HepG2 (cell line): ENCODE results near the gene SLC35A1. TPM values are rescaled to one million over a fixed set of nuclear protein-coding genes. Genes with fewer than 3 reads are reported as not detected.

ENCODE experiments used
- BRCA1 ChIP-seq: sonication (generic); formaldehyde crosslinking; IDR thresholded peaks from 2 replicates; pipeline ENCODE4 v1.4.0; 2020; ENCODE audit warnings: missing genetic modification reagents
- GPN1 ChIP-seq: sonication (generic); formaldehyde crosslinking; IDR thresholded peaks from 2 replicates; pipeline ENCODE4 v1.5.1; 2020; ENCODE audit warnings: missing genetic modification reagents, borderline replicate concordance
- HMG20B ChIP-seq: conservative IDR thresholded peaks from 2 replicates; pipeline ENCODE4 v1.6.1; 2016; ENCODE audit warnings: missing genetic modification reagents, missing compliant biosample characterization
- HOXA9 ChIP-seq: sonication (generic); formaldehyde crosslinking; IDR thresholded peaks from 2 replicates; pipeline ENCODE4 v1.8.1; 2022; ENCODE audit warnings: missing genetic modification reagents, mild to moderate bottlenecking, moderate library complexity, borderline replicate concordance
- ONECUT2 ChIP-seq: sonication (generic); formaldehyde crosslinking; IDR thresholded peaks from 2 replicates; pipeline ENCODE4 v1.4.0; 2020; ENCODE audit warnings: missing genetic modification reagents
- SUZ12 ChIP-seq: fragments of 150-350 bp; IDR thresholded peaks from 2 replicates; pipeline ENCODE4 v1.6.1; 2014; ENCODE audit warnings: low read depth, low read length
- ZMAT3 ChIP-seq: sonication (generic); formaldehyde crosslinking; conservative IDR thresholded peaks from 2 replicates; pipeline ENCODE4 v1.7.0; 2021; ENCODE audit warnings: missing genetic modification reagents
- ZNF138 ChIP-seq: sonication (generic); formaldehyde crosslinking; IDR thresholded peaks from 2 replicates; pipeline ENCODE4 v1.5.0; 2020; ENCODE audit warnings: mild to moderate bottlenecking, low read depth, missing genetic modification reagents
- ZNF781 ChIP-seq: sonication (generic); formaldehyde crosslinking; IDR thresholded peaks from 2 replicates; pipeline ENCODE4 v1.5.1; 2020; ENCODE audit warnings: borderline replicate concordance, mild to moderate bottlenecking, missing genetic modification reagents; ENCODE audit errors: not compliant biosample characterization
- polyA plus RNA-seq, 8 experiments: library from polyadenylated mRNA; depleted of rRNA in 3 of 8; stranded (reverse) in 7 of 8; unstranded in 1 of 8; fragments of >200 nt; fragmentation: Illumina TruSeq in 4 of 8; extraction: Trizol in 4 of 8; gene quantifications; 2 replicates each; pipeline versions ENCODE4 v1.2.1 to v1.2.3, GENCODE V29; 2011 to 2016; ENCODE audit warnings: low read depth in 4 of 8, missing spikeins in 1 of 8, mixed read lengths in 1 of 8; ENCODE audit not compliant: insufficient read depth in 1 of 8
- total RNA-seq, 5 experiments: library from RNA; depleted of rRNA; stranded (reverse); fragments of >200 nt; fragmentation: Illumina TruSeq; extraction: Trizol; gene quantifications; 2 replicates each; pipeline ENCODE4 v1.2.3, GENCODE V29; 2016; ENCODE audit warnings: low read depth in 1 of 5
- TF ChIP-seq, protein P1 (sequence below): sonication (generic); formaldehyde crosslinking; IDR thresholded peaks from 2 replicates; pipeline ENCODE4 v1.4.0; 2020; ENCODE audit warnings: missing genetic modification reagents
- TF ChIP-seq, protein P2 (sequence below): sonication (generic); formaldehyde crosslinking; IDR thresholded peaks from 2 replicates; pipeline ENCODE4 v1.4.0; 2020; ENCODE audit warnings: missing genetic modification reagents, borderline replicate concordance
- TF ChIP-seq, protein P3 (sequence below): sonication (generic); formaldehyde crosslinking; IDR thresholded peaks from 2 replicates; pipeline ENCODE4 v1.4.0; 2020; ENCODE audit warnings: mild to moderate bottlenecking, missing genetic modification reagents

SLC35A1 gene
- total and polyA plus RNA-seq, 2 of the 13 experiments (the other 11 are each of a cell fraction or from before 2014, with no cell fraction given): 24.8 to 25.1 TPM

DNA sequence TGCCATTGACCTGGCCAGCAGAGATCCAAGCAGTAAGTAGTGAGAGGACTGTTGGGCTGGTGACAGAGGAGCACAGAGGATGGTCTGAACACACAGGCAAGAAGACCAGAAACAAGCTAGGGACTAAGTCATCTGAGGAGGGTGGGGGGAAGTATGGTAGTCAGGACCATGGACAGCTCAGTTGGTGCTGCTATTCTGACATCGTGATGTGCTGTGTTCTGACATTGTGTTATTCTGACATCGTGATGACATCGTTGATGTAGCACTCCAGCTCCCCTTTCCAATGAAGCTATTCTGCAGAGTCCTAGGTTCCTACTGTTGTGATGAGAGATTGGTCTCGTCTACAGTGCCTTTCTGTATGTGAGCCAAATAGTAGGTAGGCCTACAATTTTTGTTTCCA lies 36.3 kb upstream of the SLC35A1 start (continued):
- TF ChIP-seq, protein P1, sequence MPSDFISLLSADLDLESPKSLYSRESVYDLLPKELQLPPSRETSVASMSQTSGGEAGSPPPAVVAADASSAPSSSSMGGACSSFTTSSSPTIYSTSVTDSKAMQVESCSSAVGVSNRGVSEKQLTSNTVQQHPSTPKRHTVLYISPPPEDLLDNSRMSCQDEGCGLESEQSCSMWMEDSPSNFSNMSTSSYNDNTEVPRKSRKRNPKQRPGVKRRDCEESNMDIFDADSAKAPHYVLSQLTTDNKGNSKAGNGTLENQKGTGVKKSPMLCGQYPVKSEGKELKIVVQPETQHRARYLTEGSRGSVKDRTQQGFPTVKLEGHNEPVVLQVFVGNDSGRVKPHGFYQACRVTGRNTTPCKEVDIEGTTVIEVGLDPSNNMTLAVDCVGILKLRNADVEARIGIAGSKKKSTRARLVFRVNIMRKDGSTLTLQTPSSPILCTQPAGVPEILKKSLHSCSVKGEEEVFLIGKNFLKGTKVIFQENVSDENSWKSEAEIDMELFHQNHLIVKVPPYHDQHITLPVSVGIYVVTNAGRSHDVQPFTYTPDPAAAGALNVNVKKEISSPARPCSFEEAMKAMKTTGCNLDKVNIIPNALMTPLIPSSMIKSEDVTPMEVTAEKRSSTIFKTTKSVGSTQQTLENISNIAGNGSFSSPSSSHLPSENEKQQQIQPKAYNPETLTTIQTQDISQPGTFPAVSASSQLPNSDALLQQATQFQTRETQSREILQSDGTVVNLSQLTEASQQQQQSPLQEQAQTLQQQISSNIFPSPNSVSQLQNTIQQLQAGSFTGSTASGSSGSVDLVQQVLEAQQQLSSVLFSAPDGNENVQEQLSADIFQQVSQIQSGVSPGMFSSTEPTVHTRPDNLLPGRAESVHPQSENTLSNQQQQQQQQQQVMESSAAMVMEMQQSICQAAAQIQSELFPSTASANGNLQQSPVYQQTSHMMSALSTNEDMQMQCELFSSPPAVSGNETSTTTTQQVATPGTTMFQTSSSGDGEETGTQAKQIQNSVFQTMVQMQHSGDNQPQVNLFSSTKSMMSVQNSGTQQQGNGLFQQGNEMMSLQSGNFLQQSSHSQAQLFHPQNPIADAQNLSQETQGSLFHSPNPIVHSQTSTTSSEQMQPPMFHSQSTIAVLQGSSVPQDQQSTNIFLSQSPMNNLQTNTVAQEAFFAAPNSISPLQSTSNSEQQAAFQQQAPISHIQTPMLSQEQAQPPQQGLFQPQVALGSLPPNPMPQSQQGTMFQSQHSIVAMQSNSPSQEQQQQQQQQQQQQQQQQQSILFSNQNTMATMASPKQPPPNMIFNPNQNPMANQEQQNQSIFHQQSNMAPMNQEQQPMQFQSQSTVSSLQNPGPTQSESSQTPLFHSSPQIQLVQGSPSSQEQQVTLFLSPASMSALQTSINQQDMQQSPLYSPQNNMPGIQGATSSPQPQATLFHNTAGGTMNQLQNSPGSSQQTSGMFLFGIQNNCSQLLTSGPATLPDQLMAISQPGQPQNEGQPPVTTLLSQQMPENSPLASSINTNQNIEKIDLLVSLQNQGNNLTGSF (CRISPR knock-in tag): 0 out of 2 replicates have a peak, but pooled peaks have one; percentile 82
- no peak for TF ChIP-seq ZNF781 (CRISPR knock-in tag)
- TF ChIP-seq ONECUT2: peak; percentile 20; the same call in 1 of the 2 replicates
- TF ChIP-seq, protein P2, sequence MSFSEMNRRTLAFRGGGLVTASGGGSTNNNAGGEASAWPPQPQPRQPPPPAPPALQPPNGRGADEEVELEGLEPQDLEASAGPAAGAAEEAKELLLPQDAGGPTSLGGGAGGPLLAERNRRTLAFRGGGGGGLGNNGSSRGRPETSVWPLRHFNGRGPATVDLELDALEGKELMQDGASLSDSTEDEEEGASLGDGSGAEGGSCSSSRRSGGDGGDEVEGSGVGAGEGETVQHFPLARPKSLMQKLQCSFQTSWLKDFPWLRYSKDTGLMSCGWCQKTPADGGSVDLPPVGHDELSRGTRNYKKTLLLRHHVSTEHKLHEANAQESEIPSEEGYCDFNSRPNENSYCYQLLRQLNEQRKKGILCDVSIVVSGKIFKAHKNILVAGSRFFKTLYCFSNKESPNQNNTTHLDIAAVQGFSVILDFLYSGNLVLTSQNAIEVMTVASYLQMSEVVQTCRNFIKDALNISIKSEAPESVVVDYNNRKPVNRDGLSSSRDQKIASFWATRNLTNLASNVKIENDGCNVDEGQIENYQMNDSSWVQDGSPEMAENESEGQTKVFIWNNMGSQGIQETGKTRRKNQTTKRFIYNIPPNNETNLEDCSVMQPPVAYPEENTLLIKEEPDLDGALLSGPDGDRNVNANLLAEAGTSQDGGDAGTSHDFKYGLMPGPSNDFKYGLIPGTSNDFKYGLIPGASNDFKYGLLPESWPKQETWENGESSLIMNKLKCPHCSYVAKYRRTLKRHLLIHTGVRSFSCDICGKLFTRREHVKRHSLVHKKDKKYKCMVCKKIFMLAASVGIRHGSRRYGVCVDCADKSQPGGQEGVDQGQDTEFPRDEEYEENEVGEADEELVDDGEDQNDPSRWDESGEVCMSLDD (CRISPR knock-in tag): no peak
- TF ChIP-seq SUZ12: no peak
- TF ChIP-seq ZMAT3 (CRISPR knock-in tag): peak; percentile 81
- TF ChIP-seq HMG20B (CRISPR knock-in tag): peak; percentile 70; the same call in 1 of the 2 replicates
- TF ChIP-seq GPN1 (CRISPR knock-in tag): no peak
- TF ChIP-seq ZNF138 (CRISPR knock-in tag): 0 out of 2 replicates have a peak, but pooled peaks have one; percentile 51
- TF ChIP-seq BRCA1 (CRISPR knock-in tag): 0 out of 2 replicates have a peak, but pooled peaks have one; percentile 75
- TF ChIP-seq HOXA9 (CRISPR knock-in tag): peak; percentile 74
- TF ChIP-seq, protein P3, sequence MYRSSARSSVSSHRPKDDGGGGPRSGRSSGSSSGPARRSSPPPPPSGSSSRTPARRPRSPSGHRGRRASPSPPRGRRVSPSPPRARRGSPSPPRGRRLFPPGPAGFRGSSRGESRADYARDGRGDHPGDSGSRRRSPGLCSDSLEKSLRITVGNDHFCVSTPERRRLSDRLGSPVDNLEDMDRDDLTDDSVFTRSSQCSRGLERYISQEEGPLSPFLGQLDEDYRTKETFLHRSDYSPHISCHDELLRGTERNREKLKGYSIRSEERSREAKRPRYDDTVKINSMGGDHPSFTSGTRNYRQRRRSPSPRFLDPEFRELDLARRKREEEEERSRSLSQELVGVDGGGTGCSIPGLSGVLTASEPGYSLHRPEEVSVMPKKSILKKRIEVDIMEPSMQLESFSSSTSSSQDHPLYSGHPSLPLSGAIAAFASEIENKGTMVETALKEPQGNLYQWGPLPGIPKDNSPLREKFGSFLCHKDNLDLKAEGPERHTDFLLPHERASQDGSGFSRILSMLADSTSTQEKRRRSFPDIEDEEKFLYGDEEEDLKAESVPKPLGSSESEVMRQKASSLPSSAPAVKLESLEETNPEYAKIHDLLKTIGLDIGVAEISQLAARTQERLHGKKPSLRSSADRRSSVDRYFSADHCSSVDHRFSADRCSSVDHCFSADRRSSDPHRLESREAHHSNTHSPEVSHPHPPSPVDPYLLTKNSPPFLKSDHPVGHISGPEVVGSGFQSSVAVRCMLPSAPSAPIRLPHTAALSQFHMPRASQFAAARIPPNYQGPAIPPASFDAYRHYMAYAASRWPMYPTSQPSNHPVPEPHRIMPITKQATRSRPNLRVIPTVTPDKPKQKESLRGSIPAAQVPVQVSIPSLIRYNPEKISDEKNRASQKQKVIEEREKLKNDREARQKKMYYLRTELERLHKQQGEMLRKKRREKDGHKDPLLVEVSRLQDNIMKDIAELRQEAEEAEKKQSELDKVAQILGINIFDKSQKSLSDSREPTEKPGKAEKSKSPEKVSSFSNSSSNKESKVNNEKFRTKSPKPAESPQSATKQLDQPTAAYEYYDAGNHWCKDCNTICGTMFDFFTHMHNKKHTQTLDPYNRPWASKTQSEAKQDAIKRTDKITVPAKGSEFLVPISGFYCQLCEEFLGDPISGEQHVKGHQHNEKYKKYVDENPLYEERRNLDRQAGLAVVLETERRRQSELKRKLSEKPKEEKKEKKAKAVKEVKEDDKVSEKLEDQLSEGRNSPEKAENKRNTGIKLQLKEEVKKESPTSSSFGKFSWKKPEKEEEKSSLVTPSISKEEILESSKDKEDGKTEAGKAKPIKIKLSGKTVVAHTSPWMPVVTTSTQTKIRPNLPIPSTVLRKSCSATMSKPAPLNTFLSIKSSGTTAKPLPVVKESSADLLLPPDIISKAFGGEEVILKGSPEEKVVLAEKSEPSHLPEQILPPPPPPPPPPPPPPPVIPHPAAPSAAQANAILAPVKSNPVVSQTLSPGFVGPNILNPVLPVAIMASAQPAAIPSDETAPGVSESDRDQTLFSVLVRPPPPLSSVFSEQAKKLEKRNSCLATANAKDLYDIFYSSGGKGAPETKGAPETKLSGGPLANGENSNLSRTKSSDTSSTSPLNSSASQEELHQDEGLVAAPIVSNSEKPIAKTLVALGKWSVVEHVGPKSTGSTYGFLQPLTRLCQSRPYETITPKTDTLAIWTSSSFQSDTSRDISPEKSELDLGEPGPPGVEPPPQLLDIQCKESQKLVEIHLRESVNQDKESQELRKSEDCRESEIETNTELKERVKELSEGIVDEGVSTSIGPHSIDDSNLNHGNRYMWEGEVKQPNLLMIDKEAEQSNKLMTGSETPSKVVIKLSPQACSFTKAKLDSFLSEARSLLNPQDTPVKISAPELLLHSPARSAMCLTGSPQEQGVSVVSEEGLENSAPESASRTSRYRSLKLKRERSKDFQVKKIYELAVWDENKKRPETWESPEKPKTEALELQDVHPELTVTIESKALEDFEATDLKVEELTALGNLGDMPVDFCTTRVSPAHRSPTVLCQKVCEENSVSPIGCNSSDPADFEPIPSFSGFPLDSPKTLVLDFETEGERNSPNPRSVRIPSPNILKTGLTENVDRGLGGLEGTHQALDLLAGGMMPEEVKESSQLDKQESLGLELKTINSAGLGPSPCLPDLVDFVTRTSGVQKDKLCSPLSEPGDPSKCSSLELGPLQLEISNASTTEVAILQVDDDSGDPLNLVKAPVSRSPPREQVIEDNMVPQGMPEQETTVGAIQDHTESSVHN (CRISPR knock-in tag): no peak
